SW 1271 (cell line): Measurements from ENCODE around the gene PTEN.
"Not testable (repeated sequence)": the region's sequence is repeated elsewhere in the genome, so short reads cannot be mapped to it uniquely, and the experiment has no call there.

Experiments
- DNase-seq, 2 experiments: peaks; one replicate each; lab custom pipeline; 2025; lab: John Stamatoyannopoulos, UW

The PTEN gene

DNA sequence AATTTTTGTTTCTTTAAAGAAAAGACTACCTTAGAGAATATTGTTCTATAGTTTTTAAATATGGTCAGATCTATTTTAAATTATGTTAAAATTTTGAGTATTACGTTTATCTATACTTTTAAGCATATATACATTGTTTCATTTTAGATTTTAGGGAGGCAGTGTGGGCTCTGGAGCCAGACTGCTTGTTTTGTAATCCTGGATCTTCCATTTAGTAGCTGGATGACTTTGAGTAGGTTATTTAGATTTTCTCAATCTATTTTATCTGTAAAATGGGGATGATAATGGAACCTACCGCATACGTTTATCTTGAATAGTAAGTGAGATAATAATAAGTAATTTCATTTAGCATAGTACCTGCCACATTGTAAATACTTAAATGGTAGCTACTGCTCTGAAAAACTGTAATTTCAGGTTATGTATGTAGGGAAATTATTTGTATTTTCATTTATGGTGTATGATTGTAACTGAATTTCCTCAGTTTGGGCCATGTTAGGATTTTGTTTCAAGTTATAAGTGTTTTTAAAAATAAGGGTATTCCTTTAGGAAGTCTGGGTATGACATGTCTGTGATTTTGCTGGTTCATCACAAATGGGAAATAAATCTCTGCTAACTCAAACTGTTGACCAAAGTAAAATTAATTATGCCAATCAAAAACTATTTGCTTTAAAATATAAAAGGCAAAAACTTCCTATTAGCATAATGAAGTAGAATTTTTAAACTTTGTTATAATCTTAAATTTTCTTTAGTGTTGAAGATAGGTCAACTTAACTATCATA is 6.5 kb downstream of the PTEN start:
- no peak for DNase-seq

DNA sequence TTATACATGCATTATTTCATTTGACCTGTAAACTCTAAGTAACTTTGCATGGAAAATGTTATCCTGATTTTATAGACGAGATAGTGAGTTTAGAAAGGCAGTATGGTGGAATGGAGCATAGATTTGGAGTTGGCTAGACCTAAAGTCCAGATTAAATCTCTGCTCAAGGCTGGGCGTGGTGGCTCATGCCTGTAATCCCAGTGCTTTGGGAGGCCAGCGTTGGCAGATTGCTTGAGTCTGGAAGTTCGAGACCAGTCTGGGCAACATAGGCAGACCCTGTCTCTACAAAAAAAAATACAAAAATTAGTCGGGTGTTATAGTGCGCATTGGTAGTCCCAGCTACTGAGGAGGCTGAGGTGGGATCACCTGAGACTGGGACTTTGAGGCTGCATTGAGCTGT is 9.4 kb downstream of the PTEN start:
- no peak for DNase-seq

DNA sequence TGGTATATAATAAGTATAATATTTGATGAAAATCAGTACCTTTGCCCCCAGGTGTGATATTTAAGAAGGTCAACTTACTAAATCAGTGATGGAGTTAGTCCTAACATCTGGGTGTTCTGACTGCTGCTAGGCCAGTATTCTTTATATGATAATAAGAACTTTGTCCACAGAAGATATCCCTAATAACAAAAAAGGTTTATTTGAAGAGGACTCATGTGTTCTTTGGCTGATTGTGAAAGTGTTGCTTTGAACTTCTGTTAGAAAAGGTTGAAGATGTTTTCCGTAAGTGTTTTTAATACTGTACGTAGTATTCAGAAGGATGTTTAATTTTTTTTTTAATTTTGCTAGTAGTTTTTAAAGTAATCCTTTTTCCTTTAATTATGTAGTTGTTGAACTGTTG is 10.2 kb downstream of the PTEN start:
- DNase-seq, result no peak

GRCh38 chr10:87875929-87876571 is 12.6 kb downstream of the PTEN start:
- no peak for DNase-seq

GRCh38 chr10:87878664-87879459 is 15.4 kb downstream of the PTEN start:
- no peak for DNase-seq

GRCh38 chr10:87880336-87880735 is 16.9 kb downstream of the PTEN start:
- no peak for DNase-seq

DNA sequence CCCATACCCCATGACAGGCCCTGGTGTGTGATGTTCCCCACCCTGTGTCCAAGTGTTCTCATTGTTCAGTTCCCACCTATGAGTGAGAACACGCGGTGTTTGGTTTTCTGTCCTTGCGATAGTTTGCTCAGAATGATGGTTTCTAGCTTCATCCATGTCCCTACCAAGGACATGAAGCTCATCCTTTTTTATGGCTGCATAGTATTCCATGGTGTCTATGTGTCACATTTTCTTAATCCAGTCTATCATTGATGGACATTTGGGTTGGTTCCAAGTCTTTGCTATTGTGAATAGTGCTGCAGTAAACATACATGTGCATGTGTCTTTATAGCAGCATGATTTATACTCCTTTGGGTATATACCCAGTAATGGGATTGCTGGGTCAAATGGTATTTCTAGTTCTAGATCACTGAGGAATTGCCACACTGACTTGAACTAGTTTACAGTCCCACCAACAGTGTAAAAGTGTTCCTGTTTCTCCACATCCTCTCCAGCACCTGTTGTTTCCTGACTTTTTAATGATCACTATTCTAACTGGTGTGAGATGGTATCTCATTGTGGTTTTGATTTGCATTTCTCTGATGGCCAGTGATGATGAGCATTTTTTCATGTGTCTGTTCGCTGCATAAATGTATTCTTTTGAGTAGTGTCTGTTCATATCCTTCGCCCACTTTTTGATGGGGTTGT is 18.1 kb downstream of the PTEN start:
- not testable (repeated sequence) for DNase-seq

DNA sequence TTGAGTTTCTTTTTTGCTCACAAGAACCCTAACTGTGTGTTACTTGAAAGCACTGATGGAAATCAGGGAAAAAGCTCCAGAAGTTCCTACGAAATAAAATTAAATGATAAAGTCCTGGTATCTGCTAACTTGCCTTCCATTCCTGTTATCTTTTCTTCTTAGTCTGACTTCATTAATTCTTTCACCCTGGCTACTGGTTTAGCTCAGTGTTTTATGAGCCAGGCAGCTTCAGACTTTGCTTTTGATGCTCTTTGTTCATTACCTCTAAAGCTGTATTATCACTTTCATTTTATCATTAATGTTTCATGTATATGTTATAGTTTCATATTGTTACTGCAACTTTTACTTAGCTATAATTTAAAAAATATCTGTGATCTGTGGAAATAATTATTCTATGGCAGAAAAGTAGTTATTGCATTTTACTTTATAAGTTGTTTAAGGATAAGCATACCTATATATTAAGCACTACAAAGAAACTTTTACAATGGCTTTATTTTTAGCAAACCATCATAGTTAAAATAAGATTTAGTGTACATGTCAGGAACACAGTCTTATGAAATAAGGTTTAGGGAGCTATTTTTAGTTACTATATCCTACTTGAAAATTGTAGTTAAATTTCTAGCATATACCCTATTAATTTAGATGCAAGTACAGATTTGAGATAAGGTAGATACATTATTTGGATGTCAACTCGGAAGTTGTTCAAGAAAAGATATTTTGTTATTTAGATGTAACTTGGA is 19.3 kb downstream of the PTEN start:
- no peak for DNase-seq

- no peak for DNase-seq
These were observed 23.2 kb downstream of the PTEN start for GRCh38 chr10:87886635-87887034.

DNA sequence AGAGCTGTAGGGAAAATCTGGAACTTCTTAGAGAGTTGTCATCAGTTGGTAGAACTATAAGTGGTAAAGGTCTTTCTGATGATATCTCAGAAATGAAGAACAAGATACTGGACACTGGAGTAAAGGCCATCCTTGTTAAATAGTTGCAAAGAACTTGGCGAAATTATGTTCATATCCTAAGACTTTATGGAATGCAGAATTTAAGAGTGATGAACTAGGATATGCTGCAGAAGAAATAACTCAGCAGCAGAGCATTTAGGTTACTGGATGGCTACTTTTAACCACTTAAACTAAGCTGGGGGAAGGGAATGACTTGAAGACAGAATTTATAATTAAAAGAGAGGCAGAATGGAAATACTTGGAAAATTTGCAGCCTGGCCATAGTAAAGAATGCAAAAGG is 23.7 kb downstream of the PTEN start:
- DNase-seq, result no peak

GRCh38 chr10:87887548-87888289 is 24.3 kb downstream of the PTEN start:
- DNase-seq, result no peak

- no peak for DNase-seq
These were observed 32.0 kb downstream of the PTEN start for GRCh38 chr10:87895430-87895829.

GRCh38 chr10:87896216-87896615 is 32.8 kb downstream of the PTEN start:
- DNase-seq, result no peak

GRCh38 chr10:87897957-87898356 is 34.5 kb downstream of the PTEN start:
- DNase-seq, result not testable (repeated sequence)

DNA sequence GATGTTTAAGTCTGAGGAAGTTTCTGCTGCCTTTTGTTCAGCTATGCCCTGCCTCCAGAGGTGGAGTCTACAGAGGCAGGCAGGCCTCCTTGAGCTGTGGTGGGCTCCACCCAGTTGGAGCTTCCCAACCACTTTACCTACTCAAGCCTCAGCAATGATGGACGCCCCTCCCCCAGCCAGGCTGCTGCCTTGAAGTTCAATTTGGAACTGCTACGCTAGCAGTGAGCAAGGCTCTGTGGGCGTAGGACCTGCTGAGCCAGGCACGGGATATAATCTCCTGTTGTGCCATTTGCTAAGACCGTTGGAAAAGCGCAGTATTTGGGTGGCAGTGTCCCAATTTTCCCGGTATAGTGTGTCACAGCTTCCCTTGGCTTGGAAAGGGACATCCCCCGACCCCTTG is 40.0 kb downstream of the PTEN start:
- not testable (repeated sequence) for DNase-seq

GRCh38 chr10:87913156-87913921 is 49.9 kb downstream of the PTEN start:
- DNase-seq, result no peak

DNA sequence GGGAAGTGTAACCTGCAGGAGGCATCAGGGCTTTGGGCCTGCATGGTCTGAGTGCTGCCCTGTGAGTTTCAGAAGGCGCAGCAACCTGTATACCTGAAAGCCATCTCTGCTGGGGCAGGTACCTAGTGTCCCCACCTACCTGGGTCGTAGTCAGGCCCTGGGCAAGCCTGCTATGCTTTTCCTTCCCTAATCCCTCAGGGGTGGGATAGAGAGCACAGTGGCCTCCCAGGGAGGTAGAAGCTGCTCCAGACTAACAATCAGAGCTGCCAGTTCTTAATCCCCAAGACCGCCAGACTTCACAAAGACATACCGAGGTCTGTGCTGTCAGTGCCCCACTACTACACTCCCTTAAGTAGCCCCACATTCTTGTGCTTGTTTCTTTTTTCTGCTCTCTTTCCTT is 52.0 kb downstream of the PTEN start:
- DNase-seq, result no peak

GRCh38 chr10:87915989-87916388 is 52.6 kb downstream of the PTEN start:
- no peak for DNase-seq

GRCh38 chr10:87916515-87916914 is 53.1 kb downstream of the PTEN start:
- no peak for DNase-seq

GRCh38 chr10:87918254-87918859 is 54.9 kb downstream of the PTEN start:
- DNase-seq, result no peak
